Measurements from ENCODE around the gene SMAD1.

SMAD1 gene

GRCh38 chr4:145490361-145490760 lies 8.7 kb downstream of the SMAD1 start:
- DNase-seq, result no peak

- DNase-seq, result no peak
These were observed 9.1 kb downstream of the SMAD1 start for GRCh38 chr4:145490796-145491195.

GRCh38 chr4:145492376-145492775 lies 10.7 kb downstream of the SMAD1 start:
- DNase-seq, result no peak

- no peak for DNase-seq
These were observed 11.5 kb downstream of the SMAD1 start for GRCh38 chr4:145493166-145493565.

GRCh38 chr4:145494666-145495270 lies 13.1 kb downstream of the SMAD1 start:
- no peak for DNase-seq

GRCh38 chr4:145496292-145496691 lies 14.6 kb downstream of the SMAD1 start:
- DNase-seq, result no peak

GRCh38 chr4:145497199-145498149 lies 15.8 kb downstream of the SMAD1 start:
- no peak for DNase-seq

GRCh38 chr4:145498430-145498829 lies 16.8 kb downstream of the SMAD1 start:
- DNase-seq, result no peak

GRCh38 chr4:145501051-145501660 lies 19.5 kb downstream of the SMAD1 start:
- no peak for DNase-seq

GRCh38 chr4:145502809-145503208 lies 21.2 kb downstream of the SMAD1 start:
- no peak for DNase-seq

GRCh38 chr4:145503486-145504072 lies 21.9 kb downstream of the SMAD1 start:
- DNase-seq, result no peak

- no peak for DNase-seq
These were observed 24.3 kb downstream of the SMAD1 start for GRCh38 chr4:145505995-145506394.

GRCh38 chr4:145507636-145508035 lies 26.0 kb downstream of the SMAD1 start:
- DNase-seq, result no peak

GRCh38 chr4:145511913-145512522 lies 30.4 kb downstream of the SMAD1 start:
- DNase-seq, result no peak

- no peak for DNase-seq
These were observed 31.5 kb downstream of the SMAD1 start for GRCh38 chr4:145513020-145513621.

GRCh38 chr4:145520172-145520571 lies 38.5 kb downstream of the SMAD1 start:
- DNase-seq, result no peak

- DNase-seq, result no peak
These were observed 39.6 kb downstream of the SMAD1 start for GRCh38 chr4:145521282-145521681.

- no peak for DNase-seq
These were observed 41.5 kb downstream of the SMAD1 start for GRCh38 chr4:145523117-145523516.

- no peak for DNase-seq
These were observed 42.9 kb downstream of the SMAD1 start for GRCh38 chr4:145524552-145524951.

GRCh38 chr4:145525291-145525740 lies 43.7 kb downstream of the SMAD1 start:
- DNase-seq, result no peak

- no peak for DNase-seq
These were observed 46.1 kb downstream of the SMAD1 start for GRCh38 chr4:145527773-145528172.

- DNase-seq, result no peak
These were observed 46.9 kb downstream of the SMAD1 start for GRCh38 chr4:145528601-145529000.
